ENCODE results near the gene PTPRQ. TPM values are rescaled to one million over a fixed set of nuclear protein-coding genes. Genes with fewer than 3 reads are reported as not detected.

PTPRQ gene
- total RNA-seq, 1 donor from 2014 or later, result 0.77 TPM

GRCh38 chr12:80712866-80713265 is 268.8 kb downstream of the PTPRQ start:
- intact Hi-C loops (cut with micrococcal nuclease), result no loop called here
- ATAC-seq (no peak), DNase-seq (no peak)

GRCh38 chr12:80713419-80713818 is 269.4 kb downstream of the PTPRQ start:
- DNase-seq, result no peak
- intact Hi-C loops (cut with micrococcal nuclease), result no loop called here
- no peak for ATAC-seq

GRCh38 chr12:80714055-80714454 is 270.0 kb downstream of the PTPRQ start:
- ATAC-seq, result no peak
- intact Hi-C loops (cut with micrococcal nuclease), result no loop called here

GRCh38 chr12:80714846-80715245 is 270.8 kb downstream of the PTPRQ start:
- ATAC-seq, result no peak
- no peak for DNase-seq
- intact Hi-C loops (cut with micrococcal nuclease), result no loop called here

More at GRCh38 chr12:80714055-80714454, 270.0 kb downstream of the PTPRQ start:
- DNase-seq, result peak; percentile 27

- DNase-seq (no peak), ATAC-seq (no peak)
- intact Hi-C loops (cut with micrococcal nuclease), result no loop called here
Measured at GRCh38 chr12:80715713-80716249, 271.7 kb downstream of the PTPRQ start.

GRCh38 chr12:80716696-80717469 is 272.8 kb downstream of the PTPRQ start, which contains the start of gene MYF5:
Gene MYF5 (plus strand): TSS chr12:80716912. CDS start chr12:80717064, 152 bp downstream.
- intact Hi-C loops (cut with micrococcal nuclease), result no loop called here
- DNase-seq, result no peak
- ATAC-seq, result no peak

GRCh38 chr12:80717856-80718255 is 273.8 kb downstream of the PTPRQ start:
- no peak for ATAC-seq
- intact Hi-C loops (cut with micrococcal nuclease), result no loop called here
- no peak for DNase-seq

GRCh38 chr12:80720516-80720915 is 276.5 kb downstream of the PTPRQ start:
- DNase-seq (no peak), ATAC-seq (no peak)
- intact Hi-C loops (cut with micrococcal nuclease), result no loop called here

GRCh38 chr12:80721326-80721725 is 277.3 kb downstream of the PTPRQ start:
- no peak for DNase-seq
- intact Hi-C loops (cut with micrococcal nuclease), result no loop called here

More at GRCh38 chr12:80721326-80721725, 277.3 kb downstream of the PTPRQ start:
- no peak for ATAC-seq

Measured in left ventricle myocardium superior (tissue), 1 donor.